H1 (cell line): ENCODE measurements around the gene PKIB. TPM values are rescaled to one million over a fixed set of nuclear protein-coding genes. Genes with fewer than 3 reads are reported as not detected.

ENCODE experiments used
- FOSL1 ChIP-seq: IDR thresholded peaks from 2 replicates; pipeline ENCODE4 v1.6.1; 2011; ENCODE audit warnings: mild to moderate bottlenecking, low read depth, low read length, moderate library complexity; ENCODE audit not compliant: insufficient read depth
- HDAC2 ChIP-seq, 2 experiments: fragments of 300-600 bp in 1 of 2; sonication (generic) in 1 of 2; IDR thresholded peaks; 2 replicates each; pipeline ENCODE4 v1.6.1; 2011 to 2012; ENCODE audit warnings: low read depth in 2 of 2, low read length in 2 of 2, mild to moderate bottlenecking in 2 of 2, moderate library complexity in 2 of 2, borderline replicate concordance in 1 of 2, inconsistent platforms in 1 of 2
- polyA plus RNA-seq, 7 experiments: library from polyadenylated mRNA; depleted of rRNA in 3 of 7; stranded (reverse) in 5 of 7; unstranded in 2 of 7; fragments of >200 nt in 5 of 7; fragments of 200-250 nt in 2 of 7; gene quantifications; 1 replicate in 5 of 7; 2 replicates in 1 of 7; 4 replicates in 1 of 7; pipeline versions ENCODE4 v1.2.1 to v1.2.3, GENCODE V29; 2011 to 2013; ENCODE audit warnings: missing spikeins in 2 of 7, mixed read lengths in 2 of 7
- total RNA-seq: library from RNA; stranded (reverse); fragmentation: NEBNext Ultra II Directional; extraction: Animal tissue kit (Norgen Biotek cat#: 25700); gene quantifications from 2 replicates; pipeline ENCODE4 v1.2.1, GENCODE V29; 2021
- TF ChIP-seq, protein P1 (sequence below): fragments of 300-600 bp; sonication (generic); IDR thresholded peaks from 2 replicates; pipeline ENCODE4 v1.7.1; 2012; ENCODE audit warnings: low read length, moderate library complexity, mild to moderate bottlenecking, inconsistent platforms; ENCODE audit not compliant: insufficient replicate concordance
- TF ChIP-seq, protein P2 (sequence below), 3 experiments: IDR thresholded peaks; 1 replicate in 2 of 3; 2 replicates in 1 of 3; pipeline versions ENCODE4 v1.5.1 to v1.6.1; 2011; ENCODE audit warnings: low read length in 3 of 3, mild to moderate bottlenecking in 3 of 3, inconsistent platforms in 2 of 3, low read depth in 1 of 3, moderate library complexity in 1 of 3; ENCODE audit not compliant: insufficient read depth in 1 of 3; ENCODE audit errors: control extremely low read depth in 1 of 3

PKIB gene
- total and polyA plus RNA-seq, 2 of the 8 experiments (the other 6 are each of a cell fraction or from before 2014, with no cell fraction given): 13.5 to 73.3 TPM

DNA sequence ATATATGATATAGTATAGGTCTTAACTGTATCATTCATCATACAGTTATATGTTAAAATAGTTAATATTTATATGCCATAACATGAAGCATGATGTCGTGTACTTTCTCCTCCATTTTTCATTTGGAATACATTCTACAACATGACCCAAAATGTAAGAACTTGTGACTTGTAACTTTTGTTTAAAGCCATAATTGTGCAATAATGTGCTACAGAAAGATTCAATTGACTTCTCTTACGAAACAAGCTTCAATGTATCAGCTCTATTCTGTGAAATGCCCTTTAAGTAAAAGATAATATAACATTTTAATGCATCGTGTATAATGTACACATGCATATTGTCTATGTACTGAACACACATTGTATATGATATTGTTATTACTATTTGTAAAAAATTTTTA, 92.6 kb downstream of the PKIB start (continued):
- TF ChIP-seq, protein P1, sequence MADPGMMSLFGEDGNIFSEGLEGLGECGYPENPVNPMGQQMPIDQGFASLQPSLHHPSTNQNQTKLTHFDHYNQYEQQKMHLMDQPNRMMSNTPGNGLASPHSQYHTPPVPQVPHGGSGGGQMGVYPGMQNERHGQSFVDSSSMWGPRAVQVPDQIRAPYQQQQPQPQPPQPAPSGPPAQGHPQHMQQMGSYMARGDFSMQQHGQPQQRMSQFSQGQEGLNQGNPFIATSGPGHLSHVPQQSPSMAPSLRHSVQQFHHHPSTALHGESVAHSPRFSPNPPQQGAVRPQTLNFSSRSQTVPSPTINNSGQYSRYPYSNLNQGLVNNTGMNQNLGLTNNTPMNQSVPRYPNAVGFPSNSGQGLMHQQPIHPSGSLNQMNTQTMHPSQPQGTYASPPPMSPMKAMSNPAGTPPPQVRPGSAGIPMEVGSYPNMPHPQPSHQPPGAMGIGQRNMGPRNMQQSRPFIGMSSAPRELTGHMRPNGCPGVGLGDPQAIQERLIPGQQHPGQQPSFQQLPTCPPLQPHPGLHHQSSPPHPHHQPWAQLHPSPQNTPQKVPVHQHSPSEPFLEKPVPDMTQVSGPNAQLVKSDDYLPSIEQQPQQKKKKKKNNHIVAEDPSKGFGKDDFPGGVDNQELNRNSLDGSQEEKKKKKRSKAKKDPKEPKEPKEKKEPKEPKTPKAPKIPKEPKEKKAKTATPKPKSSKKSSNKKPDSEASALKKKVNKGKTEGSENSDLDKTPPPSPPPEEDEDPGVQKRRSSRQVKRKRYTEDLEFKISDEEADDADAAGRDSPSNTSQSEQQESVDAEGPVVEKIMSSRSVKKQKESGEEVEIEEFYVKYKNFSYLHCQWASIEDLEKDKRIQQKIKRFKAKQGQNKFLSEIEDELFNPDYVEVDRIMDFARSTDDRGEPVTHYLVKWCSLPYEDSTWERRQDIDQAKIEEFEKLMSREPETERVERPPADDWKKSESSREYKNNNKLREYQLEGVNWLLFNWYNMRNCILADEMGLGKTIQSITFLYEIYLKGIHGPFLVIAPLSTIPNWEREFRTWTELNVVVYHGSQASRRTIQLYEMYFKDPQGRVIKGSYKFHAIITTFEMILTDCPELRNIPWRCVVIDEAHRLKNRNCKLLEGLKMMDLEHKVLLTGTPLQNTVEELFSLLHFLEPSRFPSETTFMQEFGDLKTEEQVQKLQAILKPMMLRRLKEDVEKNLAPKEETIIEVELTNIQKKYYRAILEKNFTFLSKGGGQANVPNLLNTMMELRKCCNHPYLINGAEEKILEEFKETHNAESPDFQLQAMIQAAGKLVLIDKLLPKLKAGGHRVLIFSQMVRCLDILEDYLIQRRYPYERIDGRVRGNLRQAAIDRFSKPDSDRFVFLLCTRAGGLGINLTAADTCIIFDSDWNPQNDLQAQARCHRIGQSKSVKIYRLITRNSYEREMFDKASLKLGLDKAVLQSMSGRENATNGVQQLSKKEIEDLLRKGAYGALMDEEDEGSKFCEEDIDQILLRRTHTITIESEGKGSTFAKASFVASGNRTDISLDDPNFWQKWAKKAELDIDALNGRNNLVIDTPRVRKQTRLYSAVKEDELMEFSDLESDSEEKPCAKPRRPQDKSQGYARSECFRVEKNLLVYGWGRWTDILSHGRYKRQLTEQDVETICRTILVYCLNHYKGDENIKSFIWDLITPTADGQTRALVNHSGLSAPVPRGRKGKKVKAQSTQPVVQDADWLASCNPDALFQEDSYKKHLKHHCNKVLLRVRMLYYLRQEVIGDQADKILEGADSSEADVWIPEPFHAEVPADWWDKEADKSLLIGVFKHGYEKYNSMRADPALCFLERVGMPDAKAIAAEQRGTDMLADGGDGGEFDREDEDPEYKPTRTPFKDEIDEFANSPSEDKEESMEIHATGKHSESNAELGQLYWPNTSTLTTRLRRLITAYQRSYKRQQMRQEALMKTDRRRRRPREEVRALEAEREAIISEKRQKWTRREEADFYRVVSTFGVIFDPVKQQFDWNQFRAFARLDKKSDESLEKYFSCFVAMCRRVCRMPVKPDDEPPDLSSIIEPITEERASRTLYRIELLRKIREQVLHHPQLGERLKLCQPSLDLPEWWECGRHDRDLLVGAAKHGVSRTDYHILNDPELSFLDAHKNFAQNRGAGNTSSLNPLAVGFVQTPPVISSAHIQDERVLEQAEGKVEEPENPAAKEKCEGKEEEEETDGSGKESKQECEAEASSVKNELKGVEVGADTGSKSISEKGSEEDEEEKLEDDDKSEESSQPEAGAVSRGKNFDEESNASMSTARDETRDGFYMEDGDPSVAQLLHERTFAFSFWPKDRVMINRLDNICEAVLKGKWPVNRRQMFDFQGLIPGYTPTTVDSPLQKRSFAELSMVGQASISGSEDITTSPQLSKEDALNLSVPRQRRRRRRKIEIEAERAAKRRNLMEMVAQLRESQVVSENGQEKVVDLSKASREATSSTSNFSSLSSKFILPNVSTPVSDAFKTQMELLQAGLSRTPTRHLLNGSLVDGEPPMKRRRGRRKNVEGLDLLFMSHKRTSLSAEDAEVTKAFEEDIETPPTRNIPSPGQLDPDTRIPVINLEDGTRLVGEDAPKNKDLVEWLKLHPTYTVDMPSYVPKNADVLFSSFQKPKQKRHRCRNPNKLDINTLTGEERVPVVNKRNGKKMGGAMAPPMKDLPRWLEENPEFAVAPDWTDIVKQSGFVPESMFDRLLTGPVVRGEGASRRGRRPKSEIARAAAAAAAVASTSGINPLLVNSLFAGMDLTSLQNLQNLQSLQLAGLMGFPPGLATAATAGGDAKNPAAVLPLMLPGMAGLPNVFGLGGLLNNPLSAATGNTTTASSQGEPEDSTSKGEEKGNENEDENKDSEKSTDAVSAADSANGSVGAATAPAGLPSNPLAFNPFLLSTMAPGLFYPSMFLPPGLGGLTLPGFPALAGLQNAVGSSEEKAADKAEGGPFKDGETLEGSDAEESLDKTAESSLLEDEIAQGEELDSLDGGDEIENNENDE: no peak
- TF ChIP-seq, protein P2, sequence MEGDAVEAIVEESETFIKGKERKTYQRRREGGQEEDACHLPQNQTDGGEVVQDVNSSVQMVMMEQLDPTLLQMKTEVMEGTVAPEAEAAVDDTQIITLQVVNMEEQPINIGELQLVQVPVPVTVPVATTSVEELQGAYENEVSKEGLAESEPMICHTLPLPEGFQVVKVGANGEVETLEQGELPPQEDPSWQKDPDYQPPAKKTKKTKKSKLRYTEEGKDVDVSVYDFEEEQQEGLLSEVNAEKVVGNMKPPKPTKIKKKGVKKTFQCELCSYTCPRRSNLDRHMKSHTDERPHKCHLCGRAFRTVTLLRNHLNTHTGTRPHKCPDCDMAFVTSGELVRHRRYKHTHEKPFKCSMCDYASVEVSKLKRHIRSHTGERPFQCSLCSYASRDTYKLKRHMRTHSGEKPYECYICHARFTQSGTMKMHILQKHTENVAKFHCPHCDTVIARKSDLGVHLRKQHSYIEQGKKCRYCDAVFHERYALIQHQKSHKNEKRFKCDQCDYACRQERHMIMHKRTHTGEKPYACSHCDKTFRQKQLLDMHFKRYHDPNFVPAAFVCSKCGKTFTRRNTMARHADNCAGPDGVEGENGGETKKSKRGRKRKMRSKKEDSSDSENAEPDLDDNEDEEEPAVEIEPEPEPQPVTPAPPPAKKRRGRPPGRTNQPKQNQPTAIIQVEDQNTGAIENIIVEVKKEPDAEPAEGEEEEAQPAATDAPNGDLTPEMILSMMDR (IDR thresholded peaks at IDR 0.05; ENCODE audit: control extremely low read depth in 1 of 3, insufficient read depth in 1 of 3, low read depth in 1 of 3, low read length in 3 of 3): no peak
- TF ChIP-seq HDAC2 (IDR thresholded peaks at IDR 0.05; ENCODE audit: borderline replicate concordance in 1 of 2, low read depth in 2 of 2, low read length in 2 of 2) (no peak), FOSL1 (no peak)
